Prostate gland (tissue), 2 donors: ENCODE results near the gene SDC3.

Experiments used
- POLR2A ChIP-seq: fragments of 450-650 bp; IDR thresholded peaks from one replicate; pipeline ENCODE4 v1.6.1; 2016; ENCODE audit warnings: antibody characterized with exemption, mild to moderate bottlenecking
- TF ChIP-seq, protein P1 (sequence below), 4 experiments: fragments of 200-600 bp in 2 of 4; fragments of 450-650 bp in 2 of 4; sonication (generic) in 2 of 4; IDR thresholded peaks; 1 replicate in 3 of 4; 2 replicates in 1 of 4; pipeline ENCODE4 v1.5.1; 2016 to 2019; ENCODE audit warnings: antibody characterized with exemption in 4 of 4, mild to moderate bottlenecking in 2 of 4, moderate library complexity in 2 of 4

GRCh38 chr1:30876451-30877204 is 31.9 kb downstream of the SDC3 start:
- TF ChIP-seq POLR2A = no peak
- TF ChIP-seq, protein P1, sequence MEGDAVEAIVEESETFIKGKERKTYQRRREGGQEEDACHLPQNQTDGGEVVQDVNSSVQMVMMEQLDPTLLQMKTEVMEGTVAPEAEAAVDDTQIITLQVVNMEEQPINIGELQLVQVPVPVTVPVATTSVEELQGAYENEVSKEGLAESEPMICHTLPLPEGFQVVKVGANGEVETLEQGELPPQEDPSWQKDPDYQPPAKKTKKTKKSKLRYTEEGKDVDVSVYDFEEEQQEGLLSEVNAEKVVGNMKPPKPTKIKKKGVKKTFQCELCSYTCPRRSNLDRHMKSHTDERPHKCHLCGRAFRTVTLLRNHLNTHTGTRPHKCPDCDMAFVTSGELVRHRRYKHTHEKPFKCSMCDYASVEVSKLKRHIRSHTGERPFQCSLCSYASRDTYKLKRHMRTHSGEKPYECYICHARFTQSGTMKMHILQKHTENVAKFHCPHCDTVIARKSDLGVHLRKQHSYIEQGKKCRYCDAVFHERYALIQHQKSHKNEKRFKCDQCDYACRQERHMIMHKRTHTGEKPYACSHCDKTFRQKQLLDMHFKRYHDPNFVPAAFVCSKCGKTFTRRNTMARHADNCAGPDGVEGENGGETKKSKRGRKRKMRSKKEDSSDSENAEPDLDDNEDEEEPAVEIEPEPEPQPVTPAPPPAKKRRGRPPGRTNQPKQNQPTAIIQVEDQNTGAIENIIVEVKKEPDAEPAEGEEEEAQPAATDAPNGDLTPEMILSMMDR (IDR thresholded peaks at IDR 0.05) = no peak
